ENCODE measurements around the gene MLEC. TPM values are rescaled to one million over a fixed set of nuclear protein-coding genes. Genes with fewer than 3 reads are reported as not detected.
A peak's percentile ranks its signal among the peaks of the same experiment; 100 is the strongest.

Gene MLEC
- total RNA-seq, 1 experiment from 2014 or later, result 142 TPM

DNA sequence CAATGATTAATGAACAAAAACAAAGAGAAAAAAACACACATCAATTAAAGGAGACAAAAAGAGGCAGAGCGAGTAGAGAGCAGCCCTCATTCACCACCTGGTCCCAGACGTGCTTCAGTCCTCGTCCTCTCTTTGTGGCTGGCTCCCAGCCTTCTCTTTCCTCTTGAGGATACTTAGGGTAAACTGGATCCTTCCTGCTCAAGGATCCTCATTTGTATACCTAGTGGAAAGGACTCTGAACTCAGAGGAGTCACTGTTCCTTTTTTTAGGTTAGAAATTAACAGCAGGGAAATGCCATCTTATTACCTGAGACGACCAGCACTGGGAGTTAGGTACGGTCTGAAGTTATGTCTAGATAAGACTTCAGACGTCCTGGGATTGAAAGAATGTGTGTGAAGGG lies 9.7 kb downstream of the MLEC start:
- no peaks in the 10 kb centered on the region for H3K27me3 ChIP-seq (ENCODE audit: control insufficient read depth, insufficient read depth, low read length)
- H3K36me3 ChIP-seq (replicated peaks; ENCODE audit: control insufficient read depth, insufficient read depth, low read length), result peaks cover 49% of the 10 kb centered on the region
- H3K4me3 ChIP-seq (ENCODE audit: insufficient read depth, low read depth, low read length), result no peak overlapping the region
- no peak for DNase-seq

- Histone ChIP-seq H3K27me3 (ENCODE audit: control insufficient read depth, insufficient read depth, low read length) (no peaks in the 10 kb centered on the region), H3K36me3 (replicated peaks; ENCODE audit: control insufficient read depth, insufficient read depth, low read length) (peaks cover 52% of the 10 kb centered on the region), H3K4me3 (ENCODE audit: insufficient read depth, low read depth, low read length) (no peak overlapping the region)
- no peak for DNase-seq
These were observed 10.4 kb downstream of the MLEC start for GRCh38 chr12:120697344-120697743.

DNA sequence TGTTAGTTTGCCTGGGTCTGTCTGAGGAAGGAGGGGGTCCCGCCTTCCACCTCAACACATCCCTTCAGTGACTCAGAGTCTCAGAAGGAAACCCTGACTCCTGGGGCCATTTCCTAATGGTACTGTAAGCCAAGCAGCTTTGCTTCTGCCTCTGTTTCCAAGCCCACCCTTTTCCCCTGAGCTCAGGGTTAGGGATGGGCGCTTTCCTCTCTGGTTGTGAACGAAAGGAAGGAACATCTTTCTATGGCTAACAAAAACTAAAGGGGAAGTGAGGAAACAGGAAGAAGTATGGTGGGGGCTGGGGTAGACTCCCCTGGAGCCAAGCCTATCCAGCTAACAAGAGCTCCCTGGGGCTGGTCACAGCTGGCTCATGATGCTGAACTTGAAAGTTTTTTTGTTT lies 11.7 kb downstream of the MLEC start:
- peaks cover 52% of the 10 kb centered on the region for H3K36me3 ChIP-seq (replicated peaks; ENCODE audit: control insufficient read depth, insufficient read depth, low read length)
- no peak for DNase-seq
- H3K27me3 ChIP-seq (ENCODE audit: control insufficient read depth, insufficient read depth, low read length), result no peaks in the 10 kb centered on the region
- H3K4me3 ChIP-seq (ENCODE audit: insufficient read depth, low read depth, low read length), result no peak overlapping the region

- peaks cover 47% of the 10 kb centered on the region for H3K36me3 ChIP-seq (replicated peaks; ENCODE audit: control insufficient read depth, insufficient read depth, low read length)
- no peaks in the 10 kb centered on the region for H3K27me3 ChIP-seq (ENCODE audit: control insufficient read depth, insufficient read depth, low read length)
- H3K4me3 ChIP-seq (ENCODE audit: insufficient read depth, low read depth, low read length), result no peak overlapping the region
- DNase-seq, result no peak
These were observed 12.6 kb downstream of the MLEC start for GRCh38 chr12:120699553-120699952.

- Histone ChIP-seq H3K27me3 (ENCODE audit: control insufficient read depth, insufficient read depth, low read length) (no peaks in the 10 kb centered on the region), H3K36me3 (replicated peaks; ENCODE audit: control insufficient read depth, insufficient read depth, low read length) (peaks cover 41% of the 10 kb centered on the region), H3K4me3 (ENCODE audit: insufficient read depth, low read depth, low read length) (no peak overlapping the region)
- DNase-seq, result no peak
These were observed 13.9 kb downstream of the MLEC start for GRCh38 chr12:120700886-120701285.

- H3K36me3 ChIP-seq (replicated peaks; ENCODE audit: control insufficient read depth, insufficient read depth, low read length), result peaks cover 31% of the 10 kb centered on the region
These were observed 15.7 kb downstream of the MLEC start for GRCh38 chr12:120702637-120703036.

DNA sequence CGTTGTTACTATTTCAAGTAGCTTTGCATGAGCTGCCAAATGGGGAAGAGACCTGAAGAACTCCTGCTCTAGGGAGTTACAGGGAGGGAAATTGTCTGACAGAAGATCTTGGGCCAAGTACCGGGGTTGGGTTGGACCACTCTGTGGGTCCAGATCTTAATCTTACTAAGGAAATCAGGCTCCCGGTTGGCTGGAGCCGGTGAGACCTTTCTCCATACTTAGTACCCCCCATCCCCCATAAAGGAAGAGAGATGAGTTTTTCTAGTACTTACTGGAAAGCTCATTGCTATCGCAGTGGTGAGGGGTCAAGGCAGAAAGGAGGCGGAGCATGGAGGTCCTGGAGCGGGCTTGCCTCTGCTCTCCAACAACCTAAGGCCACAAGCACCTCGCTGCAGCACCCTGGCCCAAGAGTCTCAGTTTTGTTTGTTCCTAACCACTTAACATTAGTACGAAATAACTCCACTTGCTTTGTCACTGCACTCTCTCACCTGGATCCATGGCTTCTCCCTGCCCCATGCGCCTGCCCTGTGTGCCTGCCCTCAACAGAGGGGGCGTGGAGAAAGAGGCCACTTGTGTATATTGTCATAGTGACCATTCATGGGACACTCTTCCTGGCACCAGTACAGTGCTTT lies 16.5 kb downstream of the MLEC start:
- Histone ChIP-seq H3K27me3 (ENCODE audit: control insufficient read depth, insufficient read depth, low read length) (no peaks in the 10 kb centered on the region), H3K36me3 (replicated peaks; ENCODE audit: control insufficient read depth, insufficient read depth, low read length) (peaks cover 28% of the 10 kb centered on the region)

More at GRCh38 chr12:120702637-120703036, 15.7 kb downstream of the MLEC start:
- H3K27me3 ChIP-seq (ENCODE audit: control insufficient read depth, insufficient read depth, low read length), result no peaks in the 10 kb centered on the region
- no peak for DNase-seq
- H3K4me3 ChIP-seq (ENCODE audit: insufficient read depth, low read depth, low read length), result no peak overlapping the region

DNA sequence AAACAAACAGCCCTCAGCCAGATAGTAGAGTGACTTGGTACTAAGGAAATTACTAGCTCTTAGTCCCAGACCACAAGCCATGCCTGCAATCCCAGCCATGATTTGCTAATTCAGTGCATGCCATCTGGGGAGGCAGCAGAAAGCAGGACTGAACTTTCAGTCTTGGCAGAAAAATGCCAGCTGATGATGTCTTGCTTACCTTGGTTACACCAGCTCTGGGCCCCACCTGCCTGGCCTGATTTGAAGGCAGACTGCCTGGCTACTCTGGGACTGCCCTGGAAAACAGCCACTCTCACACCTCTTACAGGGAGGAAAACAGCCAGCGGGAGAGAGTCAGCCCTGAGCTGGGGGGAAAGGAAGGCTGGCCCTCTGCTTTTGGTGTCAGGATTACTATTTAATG lies 18.7 kb downstream of the MLEC start:
- no peaks in the 10 kb centered on the region for H3K27me3 ChIP-seq (ENCODE audit: control insufficient read depth, insufficient read depth, low read length)
- peaks cover 13% of the 10 kb centered on the region for H3K36me3 ChIP-seq (replicated peaks; ENCODE audit: control insufficient read depth, insufficient read depth, low read length)
- no peak overlapping the region for H3K4me3 ChIP-seq (ENCODE audit: insufficient read depth, low read depth, low read length)
- DNase-seq, result no peak

More for the DNA sequence above, 16.5 kb downstream of the MLEC start:
- no peak overlapping the region for H3K4me3 ChIP-seq (ENCODE audit: insufficient read depth, low read depth, low read length)
- DNase-seq, result no peak

DNA sequence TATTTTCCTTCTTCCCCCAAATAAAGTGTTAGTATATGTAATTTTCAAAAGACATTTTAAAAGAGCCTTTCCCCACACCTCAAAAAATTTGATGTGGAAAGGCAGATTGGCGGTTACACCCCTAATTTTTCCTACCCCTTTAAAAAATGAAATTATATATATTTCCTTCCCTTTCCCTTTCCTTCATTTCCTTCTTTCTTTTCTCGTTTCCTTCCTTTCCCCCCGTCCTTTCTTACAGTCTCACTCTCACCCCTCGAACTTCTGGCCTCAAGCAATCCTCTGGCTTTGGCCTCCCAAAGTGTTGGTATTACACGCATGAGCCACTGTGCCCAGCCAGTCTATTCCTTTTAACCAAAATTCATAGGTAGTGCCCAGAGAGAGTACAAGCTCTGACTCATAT lies 19.1 kb downstream of the MLEC start:
- no peak for DNase-seq
- Histone ChIP-seq H3K27me3 (ENCODE audit: control insufficient read depth, insufficient read depth, low read length) (no peaks in the 10 kb centered on the region), H3K36me3 (replicated peaks; ENCODE audit: control insufficient read depth, insufficient read depth, low read length) (peaks cover 9% of the 10 kb centered on the region), H3K4me3 (ENCODE audit: insufficient read depth, low read depth, low read length) (no peak overlapping the region)

GRCh38 chr12:120708651-120709050 lies 21.7 kb downstream of the MLEC start:
- H3K4me3 ChIP-seq (ENCODE audit: insufficient read depth, low read depth, low read length), result no peak overlapping the region
- H3K36me3 ChIP-seq (replicated peaks; ENCODE audit: control insufficient read depth, insufficient read depth, low read length), result no peaks in the 10 kb centered on the region; the same call in 1 of the 2 replicates
- no peak for DNase-seq
- no peaks in the 10 kb centered on the region for H3K27me3 ChIP-seq (ENCODE audit: control insufficient read depth, insufficient read depth, low read length)

GRCh38 chr12:120710031-120710804 lies 23.3 kb downstream of the MLEC start, which contains the start of gene UNC119B:
UNC119B (plus strand) TSS chr12:120710458; CDS start chr12:120710475, 17 bp downstream.
- Histone ChIP-seq H3K27me3 (ENCODE audit: control insufficient read depth, insufficient read depth, low read length) (no peaks in the 10 kb centered on the region), H3K4me3 (ENCODE audit: insufficient read depth, low read depth, low read length) (peak within 1 kb of the TSS; percentile 79), H3K36me3 (replicated peaks; ENCODE audit: control insufficient read depth, insufficient read depth, low read length) (peaks cover 4% of the 10 kb centered on the region)
- DNase-seq, result peak; percentile 97

- Histone ChIP-seq H3K27me3 (ENCODE audit: control insufficient read depth, insufficient read depth, low read length) (no peaks in the 10 kb centered on the region), H3K4me3 (ENCODE audit: insufficient read depth, low read depth, low read length) (peak overlapping the region; percentile 79), H3K36me3 (replicated peaks; ENCODE audit: control insufficient read depth, insufficient read depth, low read length) (peaks cover 4% of the 10 kb centered on the region)
- peak; percentile 79 for DNase-seq
These were observed 23.9 kb downstream of the MLEC start for GRCh38 chr12:120710805-120711296.

GRCh38 chr12:120711411-120711810 lies 24.5 kb downstream of the MLEC start:
- H3K27me3 ChIP-seq (ENCODE audit: control insufficient read depth, insufficient read depth, low read length), result no peaks in the 10 kb centered on the region
- no peak for DNase-seq
- peak overlapping the region; percentile 79 for H3K4me3 ChIP-seq (ENCODE audit: insufficient read depth, low read depth, low read length)
- peaks cover 8% of the 10 kb centered on the region for H3K36me3 ChIP-seq (replicated peaks; ENCODE audit: control insufficient read depth, insufficient read depth, low read length)

- Histone ChIP-seq H3K36me3 (replicated peaks; ENCODE audit: control insufficient read depth, insufficient read depth, low read length) (peaks cover 14% of the 10 kb centered on the region), H3K27me3 (ENCODE audit: control insufficient read depth, insufficient read depth, low read length) (no peaks in the 10 kb centered on the region), H3K4me3 (ENCODE audit: insufficient read depth, low read depth, low read length) (no peak overlapping the region)
- no peak for DNase-seq
These were observed 25.7 kb downstream of the MLEC start for GRCh38 chr12:120712610-120713009.

GRCh38 chr12:120713861-120714482 lies 27.0 kb downstream of the MLEC start:
- Histone ChIP-seq H3K4me3 (ENCODE audit: insufficient read depth, low read depth, low read length) (no peak overlapping the region), H3K36me3 (replicated peaks; ENCODE audit: control insufficient read depth, insufficient read depth, low read length) (peaks cover 22% of the 10 kb centered on the region), H3K27me3 (ENCODE audit: control insufficient read depth, insufficient read depth, low read length) (no peaks in the 10 kb centered on the region)
- DNase-seq, result peak; percentile 83

Data from H7 (cell line).